Measurements from ENCODE around the gene ENKUR. TPM values are rescaled to one million over a fixed set of nuclear protein-coding genes. Genes with fewer than 3 reads are reported as not detected.

ENKUR gene
- total RNA-seq, 1 experiment from 2014 or later = 0.32 TPM

- TF ChIP-seq ZNF274 (IDR thresholded peaks at IDR 0.05; ENCODE audit: low read depth, low read length) (no peak), JUND (IDR thresholded peaks at IDR 0.05) (no peak)
Measured at GRCh38 chr10:24949616-24950015, 66.3 kb downstream of the ENKUR start (continued).

GRCh38 chr10:24947304-24948097 lies 68.5 kb downstream of the ENKUR start:
- ATAC-seq = no peak
- no peak for DNase-seq (ENCODE audit: low read depth, low spot score)
- no peaks in the 10 kb centered on the region for H3K79me2 ChIP-seq (ENCODE audit: insufficient read depth, low read length)
- no peak for TF ChIP-seq TCF7L2 (IDR thresholded peaks at IDR 0.05; ENCODE audit: borderline replicate concordance, extremely low read depth, insufficient read depth, insufficient read length)
- no peak for TF ChIP-seq EZH2 (IDR thresholded peaks at IDR 0.05)
- no peak for TF ChIP-seq RAD21 (IDR thresholded peaks at IDR 0.05; ENCODE audit: low read depth)
- TF ChIP-seq ZBTB33 (IDR thresholded peaks at IDR 0.05; ENCODE audit: extremely low read depth, insufficient replicate concordance, low read length) = no peak
- TF ChIP-seq ELF1 (IDR thresholded peaks at IDR 0.05; ENCODE audit: borderline replicate concordance, low read depth) = no peak
- ChIA-PET POLR2A (interaction anchor here (0.6 kb wide), 1 partner anchor 201 kb away, joined by 3 read pairs; no protein-coding TSS in a partner anchor), RAD21 (ENCODE audit: low non-redundant PET in 1 of 2, low total read pairs in 2 of 2, uncharacterized antibody in 2 of 2, unreplicated experiment in 2 of 2) (no interaction called here), CTCF (no interaction called here)
- intact Hi-C loops (cut with micrococcal nuclease) = no loop called here
- no peak overlapping the region for H3K4me3 ChIP-seq (replicated peaks in 1 of 2; ENCODE audit: low read depth in 1 of 2, low read length in 2 of 2)
- no peaks in the 10 kb centered on the region for H3K36me3 ChIP-seq (ENCODE audit: control insufficient read depth in 1 of 2, insufficient read depth in 2 of 2, low read length in 2 of 2)
- H4K20me1 ChIP-seq (ENCODE audit: insufficient read depth) = no peaks in the 10 kb centered on the region
- no peaks in the 10 kb centered on the region for H3K27me3 ChIP-seq (ENCODE audit: insufficient read depth, low read length)
- H3K4me1 ChIP-seq (ENCODE audit: control insufficient read depth in 1 of 2, insufficient read depth in 2 of 2, low read length in 2 of 2) = peaks cover 9 to 25% of the 10 kb centered on the region in 2 experiments; a peak in 3 of 4 replicates
- no peak overlapping the region for H3K27ac ChIP-seq (ENCODE audit: low read depth, low read length)
- H3K9ac ChIP-seq (ENCODE audit: low read length) = no peak overlapping the region
- no peaks in the 10 kb centered on the region for H3K9me3 ChIP-seq (ENCODE audit: control insufficient read depth in 1 of 2, insufficient read depth in 1 of 2, low read depth in 1 of 2, low read length in 2 of 2)
- no peaks in the 10 kb centered on the region for H3K9me2 ChIP-seq (ENCODE audit: insufficient read depth)
- no TSS peak for BruUV-seq (replicated peaks)
- H3K4me2 ChIP-seq (ENCODE audit: low read length) = no peak overlapping the region
- H2AFZ ChIP-seq (ENCODE audit: low read depth, low read length, poor library complexity, severe bottlenecking) = no peak overlapping the region

All from HCT116 (cell line).